NCI-H774 (cell line): ENCODE data around the gene SLC6A9.

Source experiments
- DNase-seq: peaks from one replicate; lab custom pipeline; 2025; lab: John Stamatoyannopoulos, UW

SLC6A9 gene

GRCh38 chr1:44048532-44049215, 17.4 kb upstream of the SLC6A9 start:
- DNase-seq, result no peak

DNA sequence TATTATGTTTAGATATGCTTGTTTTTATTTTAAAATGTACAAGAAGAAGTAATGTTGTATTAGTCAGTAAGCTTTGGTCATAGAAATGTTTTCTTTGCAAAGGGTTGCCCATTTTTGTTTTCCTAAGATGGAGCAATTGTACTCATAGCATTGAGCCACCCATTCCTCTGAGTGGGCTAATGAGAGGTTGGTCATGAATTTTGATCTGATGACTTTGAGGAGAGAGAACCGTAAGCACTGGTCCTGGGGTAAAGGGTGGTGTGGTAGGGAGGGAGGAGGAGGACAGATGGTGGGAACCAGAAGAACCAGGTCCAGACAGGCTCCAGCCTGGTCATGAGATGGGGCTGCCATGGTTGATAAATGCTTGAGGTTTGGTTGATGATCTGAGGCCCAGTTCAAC, 15.9 kb upstream of the SLC6A9 start:
- DNase-seq, result no peak

GRCh38 chr1:44045064-44045463, 13.8 kb upstream of the SLC6A9 start:
- DNase-seq, result no peak

- no peak for DNase-seq
Observed at GRCh38 chr1:44044071-44044801, 13.0 kb upstream of the SLC6A9 start.

DNA sequence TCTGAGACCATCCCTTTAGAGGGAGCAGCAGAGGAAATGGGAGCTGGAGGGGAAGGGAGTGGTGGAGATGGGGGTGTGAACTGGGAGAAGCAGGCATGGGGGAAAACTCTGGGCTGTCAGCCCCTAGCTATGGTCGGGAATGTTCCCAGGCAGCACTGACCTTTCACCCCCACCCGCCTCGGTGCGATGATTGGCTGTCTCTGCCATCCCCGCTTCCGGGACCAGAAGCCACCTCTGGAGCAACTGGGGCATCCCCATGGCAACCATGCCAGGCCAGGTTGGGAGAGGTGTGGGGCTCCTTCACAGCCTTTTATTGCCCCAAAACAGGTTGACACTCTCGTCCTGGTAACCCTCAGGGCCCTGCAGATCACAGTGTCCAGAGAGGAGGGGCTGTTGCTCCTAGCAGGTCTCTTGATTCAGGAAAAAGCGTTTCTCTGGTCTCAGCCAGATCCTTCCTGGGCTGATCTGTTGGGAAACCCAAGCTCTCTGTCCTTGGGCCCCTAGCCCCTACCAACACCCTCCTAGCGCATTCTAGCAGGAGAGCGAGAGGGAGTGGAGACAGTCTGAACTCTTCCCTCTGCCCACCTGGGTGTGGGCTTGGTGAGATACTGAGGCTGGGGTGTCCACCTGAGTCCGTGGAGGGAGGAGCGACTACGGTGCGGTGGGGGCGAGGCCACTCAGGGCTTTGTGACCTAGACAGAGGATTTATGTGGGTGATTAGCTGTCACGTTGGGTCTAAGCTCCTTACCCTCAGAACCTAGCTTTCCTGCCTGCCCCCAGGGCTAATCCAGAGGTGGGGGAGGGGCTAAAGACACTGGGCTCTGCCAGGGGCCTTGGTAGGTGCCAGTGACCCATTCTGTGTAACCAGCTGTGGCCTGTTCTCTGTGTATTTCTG, 12.2 kb upstream of the SLC6A9 start:
- DNase-seq, result no peak

DNA sequence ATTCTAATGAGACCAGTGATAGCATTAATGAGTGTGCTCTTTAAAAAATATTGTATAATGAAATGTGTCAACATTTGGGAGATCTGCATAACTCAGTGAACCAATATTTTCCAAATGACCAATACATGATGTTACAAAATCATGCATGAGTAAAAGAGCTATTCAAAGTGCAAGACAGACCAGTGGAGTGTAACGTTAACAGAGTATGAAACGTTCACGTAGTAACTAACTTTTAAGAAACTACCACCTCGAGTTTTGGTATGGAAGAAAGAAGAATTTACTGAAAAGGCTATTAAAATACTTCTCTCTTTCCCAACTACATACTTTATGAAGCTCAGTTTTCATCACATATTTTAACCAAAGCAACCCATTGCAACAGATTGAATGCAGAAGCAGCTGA, 9.6 kb upstream of the SLC6A9 start:
- no peak for DNase-seq

- no peak for DNase-seq
Observed at GRCh38 chr1:44040418-44040817, 9.2 kb upstream of the SLC6A9 start.

DNA sequence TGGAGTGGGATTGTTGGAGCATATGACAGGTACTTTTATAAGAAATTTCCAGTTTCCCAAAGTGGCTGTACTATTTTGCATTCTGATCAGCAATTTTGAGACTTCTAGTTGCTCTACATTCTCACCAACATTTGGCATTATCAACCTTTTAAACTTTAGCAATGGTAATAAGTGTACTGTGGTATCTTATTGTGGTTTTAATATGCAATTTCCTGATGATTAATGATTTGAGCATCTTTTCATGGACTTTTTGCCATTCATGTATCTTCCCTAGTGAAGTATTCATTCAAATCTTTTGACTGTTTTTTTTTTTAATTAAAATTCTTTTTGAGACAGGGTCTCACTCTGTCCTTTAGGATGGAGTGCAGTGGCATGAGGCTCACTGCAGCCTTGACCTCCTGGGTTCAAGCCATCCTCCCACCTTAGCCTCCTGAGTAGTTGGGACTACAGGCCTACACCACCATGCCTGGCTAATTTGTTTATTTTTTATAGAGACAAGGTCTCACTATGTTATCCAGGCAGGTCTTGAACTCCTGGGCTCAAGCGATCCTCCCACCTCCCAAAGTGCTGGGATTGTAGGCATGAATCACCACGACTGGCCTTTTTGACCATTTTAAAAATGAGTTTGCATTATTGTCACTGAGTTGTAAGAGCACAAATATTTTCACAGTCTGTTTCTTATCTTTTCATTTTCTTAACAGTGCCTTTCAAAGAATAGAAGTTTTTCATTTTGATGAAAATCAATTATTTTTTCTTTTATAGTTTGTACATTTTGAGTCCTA, 7.8 kb upstream of the SLC6A9 start:
- no peak for DNase-seq

DNA sequence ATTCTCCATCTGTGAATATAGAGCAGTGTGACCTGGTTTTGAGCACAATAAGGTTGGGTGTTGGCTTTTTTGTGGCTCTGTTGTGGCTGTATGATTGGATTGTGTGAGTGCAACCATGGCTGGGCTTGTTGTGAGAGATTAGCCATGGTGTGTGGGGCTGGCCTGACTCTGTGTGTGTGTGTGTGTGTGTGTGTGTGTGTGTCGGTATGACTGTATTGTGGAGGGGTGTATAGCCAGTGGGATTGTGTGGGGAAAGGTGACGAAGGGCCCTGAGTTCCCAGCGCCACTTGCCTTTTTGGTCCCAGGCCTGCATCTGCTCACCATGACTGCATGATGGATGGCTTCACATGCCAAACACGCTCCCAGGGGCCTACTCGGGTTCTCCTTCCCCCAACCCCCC, 5.9 kb upstream of the SLC6A9 start:
- no peak for DNase-seq

DNA sequence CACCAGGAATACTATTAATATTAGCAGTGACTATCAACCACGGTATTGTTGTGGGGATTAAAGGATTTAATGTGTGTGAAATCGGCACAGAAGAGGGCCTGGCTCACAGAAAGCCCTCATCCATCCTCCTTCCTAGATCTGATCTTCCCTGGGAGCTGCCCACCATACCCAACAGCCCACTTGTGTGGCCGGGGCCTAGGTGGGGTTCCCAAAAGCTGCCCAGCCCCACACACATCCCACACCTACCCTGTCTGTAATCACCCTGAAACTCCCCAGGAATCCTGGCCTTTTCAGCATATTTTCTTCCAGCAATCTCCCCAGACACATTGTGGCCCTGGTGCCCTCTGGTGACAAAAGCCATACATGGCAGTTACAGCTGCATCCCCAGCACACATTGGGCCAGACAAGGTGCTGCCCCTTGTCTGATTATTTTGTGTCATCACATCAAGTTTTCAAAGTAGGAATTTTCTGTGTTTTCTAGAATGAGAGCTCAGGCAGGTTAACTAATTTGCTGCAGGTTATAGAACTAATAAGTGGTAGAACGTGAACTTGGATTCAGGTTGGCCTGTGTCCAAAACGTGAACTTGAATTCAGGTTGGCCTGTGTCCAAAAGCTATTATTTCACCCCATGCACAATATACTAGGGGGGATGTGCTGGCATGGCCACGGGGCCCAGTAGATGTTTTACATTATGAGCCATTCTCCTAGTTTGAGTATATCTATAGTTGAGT, 5.3 kb upstream of the SLC6A9 start:
- peak; percentile 81 for DNase-seq

- no peak for DNase-seq
Observed at GRCh38 chr1:44035726-44036408, 4.6 kb upstream of the SLC6A9 start.

- no peak for DNase-seq
Observed at GRCh38 chr1:44034976-44035716, 3.9 kb upstream of the SLC6A9 start.

DNA sequence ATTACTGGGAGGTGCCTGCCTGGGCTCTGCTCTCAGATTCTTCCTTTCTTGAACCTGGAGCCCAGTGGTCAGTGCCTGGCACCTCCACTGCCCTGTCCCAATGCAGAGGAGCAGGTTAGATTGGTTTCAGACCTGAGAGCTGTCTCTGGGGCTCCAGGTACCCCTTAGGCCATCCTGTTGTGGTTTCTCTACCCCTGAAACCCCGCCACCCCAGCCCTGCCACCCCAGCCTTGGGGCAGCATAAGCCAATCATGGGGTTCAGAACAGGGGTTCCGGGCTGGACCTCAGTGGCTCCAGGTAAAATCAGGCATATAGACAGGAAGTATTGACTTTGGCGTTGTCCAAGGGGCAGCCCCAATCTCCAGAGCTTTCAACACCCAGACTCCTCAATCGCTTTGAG, 3.2 kb upstream of the SLC6A9 start:
- no peak for DNase-seq

GRCh38 chr1:44033756-44034155, 2.5 kb upstream of the SLC6A9 start:
- DNase-seq, result no peak

- DNase-seq, result no peak
Observed at GRCh38 chr1:44033041-44033575, 1.8 kb upstream of the SLC6A9 start.

DNA sequence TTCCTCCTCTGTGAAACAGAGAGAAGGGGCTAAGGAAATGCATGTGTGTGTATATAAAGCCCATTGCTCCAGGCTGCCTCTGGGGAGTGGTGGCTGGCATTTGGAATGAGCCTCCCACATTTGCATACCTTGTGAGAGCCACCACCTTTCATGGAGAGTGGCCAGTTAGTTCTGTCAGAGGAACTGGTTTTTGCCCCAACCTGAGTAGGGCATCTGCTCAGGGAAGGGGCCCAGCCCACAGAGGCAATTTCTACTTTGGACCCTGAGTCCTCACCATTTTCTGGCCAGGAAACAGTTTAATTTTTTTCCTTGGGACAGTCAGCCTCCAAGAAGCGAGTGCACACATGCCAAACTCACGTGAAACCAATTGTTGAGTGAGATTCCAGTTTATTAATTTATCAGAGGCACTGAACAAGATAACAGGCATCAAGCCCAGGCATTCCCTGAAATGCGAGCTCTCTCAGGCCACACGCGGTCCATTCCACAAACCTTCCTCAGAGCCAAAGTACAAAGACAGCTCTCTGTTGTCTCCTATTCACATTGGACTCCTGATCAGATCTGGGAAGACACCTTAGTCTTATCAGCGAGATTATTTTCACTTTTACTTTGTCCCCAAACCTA, 1.0 kb upstream of the SLC6A9 start:
- DNase-seq, result no peak

- no peak for DNase-seq
Observed at GRCh38 chr1:44030605-44031251, 534 bp downstream of the SLC6A9 start.

- DNase-seq, result peak; percentile 90
Observed at GRCh38 chr1:44029911-44030604, 1.2 kb downstream of the SLC6A9 start.
